Stimulated activated CD4-positive, alpha-beta T cell treated with anti-CD3 and anti-CD28 coated beads, Interleukin-1b, Interleukin-23, amount 100 ng/mL, for 4 hours (primary cell): ENCODE measurements around the gene HNRNPLL.
"Not testable (repeated sequence)": the region's sequence is repeated elsewhere in the genome, so short reads cannot be mapped to it uniquely, and the experiment has no call there.

Experiments used
- DNase-seq, 2 donors: peaks; one replicate each; pipeline ENCODE4 v3.0.0-alpha.2; 2020; ENCODE audit warnings: low read depth in 2 of 2

HNRNPLL gene

GRCh38 chr2:38619458-38620164 is 16.9 kb upstream of the HNRNPLL start:
- DNase-seq = no peak

- DNase-seq = no peak
Measured at GRCh38 chr2:38617301-38617700, 14.6 kb upstream of the HNRNPLL start.

GRCh38 chr2:38615237-38615636 is 12.5 kb upstream of the HNRNPLL start:
- no peak for DNase-seq

- DNase-seq = no peak
Measured at GRCh38 chr2:38613849-38614213, 11.1 kb upstream of the HNRNPLL start.

- DNase-seq = no peak
Measured at GRCh38 chr2:38613126-38613848, 10.6 kb upstream of the HNRNPLL start.

- DNase-seq = no peak
Measured at GRCh38 chr2:38610851-38611801, 8.4 kb upstream of the HNRNPLL start.

- not testable (repeated sequence) for DNase-seq
Measured at GRCh38 chr2:38609246-38609645, 6.5 kb upstream of the HNRNPLL start.

- no peak for DNase-seq
Measured at GRCh38 chr2:38608755-38609154, 6.0 kb upstream of the HNRNPLL start.

- DNase-seq = no peak
Measured at GRCh38 chr2:38605298-38605830, 2.6 kb upstream of the HNRNPLL start.

- peak; percentile 76 to 78 for DNase-seq
Measured at GRCh38 chr2:38603402-38604290, 918 bp upstream of the HNRNPLL start.

GRCh38 chr2:38602136-38602731 is 494 bp downstream of the HNRNPLL start:
- peak; percentile 12 to 30 for DNase-seq

- no peak for DNase-seq
Measured at GRCh38 chr2:38601463-38602135, 1.1 kb downstream of the HNRNPLL start.

- no peak for DNase-seq
Measured at GRCh38 chr2:38600921-38601455, 1.7 kb downstream of the HNRNPLL start.

- DNase-seq = no peak
Measured at GRCh38 chr2:38600242-38600891, 2.4 kb downstream of the HNRNPLL start.

GRCh38 chr2:38599706-38600105 is 3.0 kb downstream of the HNRNPLL start:
- DNase-seq = no peak

- no peak for DNase-seq
Measured at GRCh38 chr2:38598991-38599295, 3.8 kb downstream of the HNRNPLL start.

GRCh38 chr2:38598200-38598990 is 4.3 kb downstream of the HNRNPLL start:
- DNase-seq = no peak

GRCh38 chr2:38597115-38597514 is 5.6 kb downstream of the HNRNPLL start:
- DNase-seq = no peak

GRCh38 chr2:38596229-38596628 is 6.5 kb downstream of the HNRNPLL start:
- no peak for DNase-seq
